Parathyroid adenoma (tissue), 2 donors: ENCODE measurements around the gene MGMT.

Experiments
- H2AFZ ChIP-seq: fragments of 300-600 bp; sonication (generic); one replicate; pipeline ENCODE4 v1.7.0; 2017; ENCODE audit warnings: antibody characterized with exemption, mild to moderate bottlenecking
- H3K27ac ChIP-seq: fragments of 300-600 bp; sonication (generic); one replicate; pipeline ENCODE4 v1.7.0; 2017
- H3K27me3 ChIP-seq: fragments of 300-600 bp; sonication (generic); one replicate; pipeline ENCODE4 v1.7.0; 2017; ENCODE audit warnings: low read length; ENCODE audit not compliant: control insufficient read depth, insufficient read depth
- H3K36me3 ChIP-seq: fragments of 300-600 bp; sonication (generic); one replicate; pipeline ENCODE4 v1.7.0; 2017; ENCODE audit warnings: low read length; ENCODE audit not compliant: control insufficient read depth, insufficient read depth
- H3K4me1 ChIP-seq: fragments of 300-600 bp; sonication (generic); one replicate; pipeline ENCODE4 v1.7.0; 2017; ENCODE audit warnings: control low read depth
- H3K4me2 ChIP-seq: fragments of 300-600 bp; sonication (generic); one replicate; pipeline ENCODE4 v1.7.0; 2017; ENCODE audit warnings: low read length
- H3K4me3 ChIP-seq: fragments of 300-600 bp; sonication (generic); one replicate; pipeline ENCODE4 v1.7.0; 2017; ENCODE audit warnings: low read depth, low read length
- H3K79me2 ChIP-seq: fragments of 300-600 bp; sonication (generic); one replicate; pipeline ENCODE4 v1.7.0; 2017; ENCODE audit warnings: control low read depth
- H3K9ac ChIP-seq: fragments of 300-600 bp; sonication (generic); one replicate; pipeline ENCODE4 v1.7.0; 2017; ENCODE audit warnings: mild to moderate bottlenecking
- H3K9me3 ChIP-seq: fragments of 300-600 bp; sonication (generic); one replicate; pipeline ENCODE4 v1.7.0; 2017; ENCODE audit warnings: low read length; ENCODE audit not compliant: control insufficient read depth
- CTCF ChIP-seq: fragments of 300-600 bp; sonication (generic); IDR thresholded peaks from one replicate; pipeline ENCODE4 v1.7.0; 2017; ENCODE audit warnings: antibody characterized with exemption, mild to moderate bottlenecking
- donor health status: primary hyperparathyroidism.

MGMT gene

GRCh38 chr10:129501652-129502436 lies 34.8 kb downstream of the MGMT start:
- no peaks in the 10 kb centered on the region for H3K27me3 ChIP-seq
- TF ChIP-seq CTCF: no peak

GRCh38 chr10:129502448-129502847 lies 35.4 kb downstream of the MGMT start:
- Histone ChIP-seq H3K9me3 (no peaks in the 10 kb centered on the region), H3K27ac (no peak overlapping the region), H3K4me2 (no peak overlapping the region), H3K4me3 (no peak overlapping the region), H3K9ac (no peak overlapping the region), H3K4me1 (no peaks in the 10 kb centered on the region), H3K36me3 (peaks cover 3% of the 10 kb centered on the region), H3K27me3 (no peaks in the 10 kb centered on the region), H2AFZ (no peak overlapping the region), H3K79me2 (no peaks in the 10 kb centered on the region)
- no peak for TF ChIP-seq CTCF

More at GRCh38 chr10:129501652-129502436, 34.8 kb downstream of the MGMT start:
- H3K4me2 ChIP-seq: no peak overlapping the region
- peaks cover 3% of the 10 kb centered on the region for H3K36me3 ChIP-seq
- no peak overlapping the region for H2AFZ ChIP-seq
- H3K9me3 ChIP-seq: no peaks in the 10 kb centered on the region
- no peak overlapping the region for H3K9ac ChIP-seq
- no peak overlapping the region for H3K4me3 ChIP-seq
- no peak overlapping the region for H3K27ac ChIP-seq
- no peaks in the 10 kb centered on the region for H3K79me2 ChIP-seq
- no peaks in the 10 kb centered on the region for H3K4me1 ChIP-seq

- H2AFZ ChIP-seq: no peak overlapping the region
- no peaks in the 10 kb centered on the region for H3K27me3 ChIP-seq
- no peaks in the 10 kb centered on the region for H3K79me2 ChIP-seq
- no peaks in the 10 kb centered on the region for H3K4me1 ChIP-seq
- TF ChIP-seq CTCF: no peak
- peaks cover 3% of the 10 kb centered on the region for H3K36me3 ChIP-seq
- H3K4me2 ChIP-seq: no peak overlapping the region
- H3K27ac ChIP-seq: no peak overlapping the region
- no peak overlapping the region for H3K9ac ChIP-seq
- no peaks in the 10 kb centered on the region for H3K9me3 ChIP-seq
- H3K4me3 ChIP-seq: no peak overlapping the region
Observed at GRCh38 chr10:129505500-129506075, 38.5 kb downstream of the MGMT start.

DNA sequence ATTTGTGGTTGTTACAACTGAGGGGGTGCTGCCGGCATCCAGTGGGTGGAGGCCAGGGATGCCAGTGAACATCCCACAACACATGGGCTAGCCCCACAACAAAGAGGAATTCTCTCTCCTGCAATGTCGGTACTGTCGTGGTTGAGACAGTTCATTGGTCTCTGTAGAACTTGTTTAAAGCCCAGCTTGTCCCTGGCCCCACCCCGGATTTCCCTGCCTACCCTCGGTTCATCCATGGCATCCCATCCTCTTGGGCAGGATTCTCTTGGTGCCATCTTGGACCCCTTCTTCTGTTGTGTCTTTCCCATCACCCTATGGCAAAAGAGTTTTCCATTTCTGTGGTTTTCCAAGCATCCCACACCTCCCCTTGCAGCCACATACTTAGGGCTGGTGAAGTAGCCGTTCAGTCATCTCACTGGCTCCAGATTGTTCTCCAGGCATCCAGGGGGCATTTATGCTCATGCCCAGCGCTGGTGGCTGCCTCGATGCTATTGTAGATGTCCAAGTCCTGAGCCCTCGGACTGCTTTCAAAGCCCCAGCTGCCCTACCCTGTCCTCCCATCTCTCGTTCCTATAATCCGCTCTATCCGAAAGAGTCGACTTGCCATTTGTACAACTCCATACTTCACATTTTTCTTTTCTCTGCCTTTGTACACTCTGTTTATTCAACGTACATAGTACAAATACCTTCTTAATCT lies 39.2 kb downstream of the MGMT start:
- no peaks in the 10 kb centered on the region for H3K9me3 ChIP-seq
- H3K36me3 ChIP-seq: peaks cover 3% of the 10 kb centered on the region
- H3K4me1 ChIP-seq: no peaks in the 10 kb centered on the region
- TF ChIP-seq CTCF: no peak
- no peak overlapping the region for H2AFZ ChIP-seq
- H3K4me3 ChIP-seq: no peak overlapping the region
- H3K27me3 ChIP-seq: no peaks in the 10 kb centered on the region
- H3K4me2 ChIP-seq: no peak overlapping the region
- H3K79me2 ChIP-seq: no peaks in the 10 kb centered on the region
- H3K9ac ChIP-seq: no peak overlapping the region
- no peak overlapping the region for H3K27ac ChIP-seq
